Astrocyte of the hippocampus (primary cell): Measurements from ENCODE around the gene RASSF8.
A peak's percentile ranks its signal among the peaks of the same experiment; 100 is the strongest.

Experiments
- DNase-seq: peaks from one replicate; pipeline ENCODE4 v3.0.0; 2011; ENCODE audit warnings: low read depth, low spot score

Gene RASSF8

GRCh38 chr12:26125400-26126339 lies 167.2 kb downstream of the RASSF8 start:
- peak; percentile 95 for DNase-seq

- DNase-seq: peak; percentile 96
Observed at GRCh38 chr12:26126340-26127284, 168.1 kb downstream of the RASSF8 start.

- no peak for DNase-seq
Observed at GRCh38 chr12:26127404-26127803, 168.9 kb downstream of the RASSF8 start.

GRCh38 chr12:26128168-26128567 lies 169.7 kb downstream of the RASSF8 start:
- DNase-seq: no peak
